ENCODE data around the gene FNDC11. TPM values are rescaled to one million over a fixed set of nuclear protein-coding genes. Genes with fewer than 3 reads are reported as not detected.
"Not testable (repeated sequence)": the region's sequence is repeated elsewhere in the genome, so short reads cannot be mapped to it uniquely, and the experiment has no call there.

The FNDC11 gene
- total RNA-seq, 6 experiments from 2014 or later: not detected

- no peak overlapping the region for H3K4me3 Mint-ChIP-seq
- TF ChIP-seq, protein P1, sequence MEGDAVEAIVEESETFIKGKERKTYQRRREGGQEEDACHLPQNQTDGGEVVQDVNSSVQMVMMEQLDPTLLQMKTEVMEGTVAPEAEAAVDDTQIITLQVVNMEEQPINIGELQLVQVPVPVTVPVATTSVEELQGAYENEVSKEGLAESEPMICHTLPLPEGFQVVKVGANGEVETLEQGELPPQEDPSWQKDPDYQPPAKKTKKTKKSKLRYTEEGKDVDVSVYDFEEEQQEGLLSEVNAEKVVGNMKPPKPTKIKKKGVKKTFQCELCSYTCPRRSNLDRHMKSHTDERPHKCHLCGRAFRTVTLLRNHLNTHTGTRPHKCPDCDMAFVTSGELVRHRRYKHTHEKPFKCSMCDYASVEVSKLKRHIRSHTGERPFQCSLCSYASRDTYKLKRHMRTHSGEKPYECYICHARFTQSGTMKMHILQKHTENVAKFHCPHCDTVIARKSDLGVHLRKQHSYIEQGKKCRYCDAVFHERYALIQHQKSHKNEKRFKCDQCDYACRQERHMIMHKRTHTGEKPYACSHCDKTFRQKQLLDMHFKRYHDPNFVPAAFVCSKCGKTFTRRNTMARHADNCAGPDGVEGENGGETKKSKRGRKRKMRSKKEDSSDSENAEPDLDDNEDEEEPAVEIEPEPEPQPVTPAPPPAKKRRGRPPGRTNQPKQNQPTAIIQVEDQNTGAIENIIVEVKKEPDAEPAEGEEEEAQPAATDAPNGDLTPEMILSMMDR (IDR thresholded peaks at IDR 0.05): no peak
- peaks cover 34% of the 10 kb centered on the region for H3K36me3 Mint-ChIP-seq (ENCODE audit: low read depth)
- DNase-seq: no peak
- H3K27ac Mint-ChIP-seq: no peak overlapping the region
- no peaks in the 10 kb centered on the region; the same call in none of the 2 replicates for H3K27me3 Mint-ChIP-seq (ENCODE audit: insufficient read depth)
- peaks cover 17% of the 10 kb centered on the region; the same call in 1 of the 2 replicates for H3K4me1 Mint-ChIP-seq (ENCODE audit: low read depth)
- no peaks in the 10 kb centered on the region for H3K9me3 Mint-ChIP-seq
These were observed 43.9 kb downstream of the FNDC11 start for GRCh38 chr20:63597651-63598478.

GRCh38 chr20:63598479-63599395, 44.8 kb downstream of the FNDC11 start:
- H3K4me1 Mint-ChIP-seq (ENCODE audit: low read depth): peaks cover 17% of the 10 kb centered on the region; the same call in 1 of the 2 replicates
- H3K27me3 Mint-ChIP-seq (ENCODE audit: insufficient read depth): no peaks in the 10 kb centered on the region; the same call in none of the 2 replicates
- no peak overlapping the region for H3K27ac Mint-ChIP-seq
- H3K4me3 Mint-ChIP-seq: no peak overlapping the region
- TF ChIP-seq, protein P1 (IDR thresholded peaks at IDR 0.05): no peak
- no peaks in the 10 kb centered on the region for H3K9me3 Mint-ChIP-seq
- H3K36me3 Mint-ChIP-seq (ENCODE audit: low read depth): peaks cover 32% of the 10 kb centered on the region
- no peak for DNase-seq

DNA sequence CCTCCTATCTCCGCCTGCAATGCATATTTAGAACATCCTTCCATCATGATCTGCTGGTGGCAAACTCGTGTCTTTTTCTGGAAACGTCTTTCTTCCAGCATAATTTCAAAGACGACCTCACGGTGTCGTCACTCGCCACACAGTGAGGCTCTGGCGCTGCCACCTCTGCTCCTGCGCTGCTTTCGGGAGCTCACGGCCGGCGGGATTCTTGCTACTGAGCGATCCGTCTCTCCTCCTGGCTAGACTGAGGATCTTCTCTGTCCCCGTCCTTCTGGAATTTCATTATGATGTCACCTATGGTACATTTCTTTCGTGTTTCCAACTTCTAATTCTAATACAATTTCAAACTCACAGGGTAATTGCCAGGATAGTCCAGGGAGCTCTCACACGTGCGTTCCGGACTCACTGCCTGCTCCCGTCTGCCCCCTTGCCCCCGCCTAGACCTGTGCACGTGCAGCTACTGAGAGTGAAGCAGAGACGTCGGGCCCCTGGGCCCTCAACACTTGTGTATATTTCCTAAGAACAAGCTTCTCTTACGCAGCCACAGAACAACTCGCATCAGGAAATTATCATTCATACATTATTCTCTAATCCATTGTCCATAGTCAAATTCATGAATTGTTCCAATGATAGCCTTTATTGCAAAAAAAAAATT, 45.6 kb downstream of the FNDC11 start:
- TF ChIP-seq, protein P1 (IDR thresholded peaks at IDR 0.05): no peak
- Mint-ChIP-seq H3K36me3 (ENCODE audit: low read depth) (peaks cover 32% of the 10 kb centered on the region), H3K9me3 (no peaks in the 10 kb centered on the region), H3K4me3 (no peak overlapping the region), H3K4me1 (ENCODE audit: low read depth) (0 out of 2 replicates have a peak, but pooled peaks cover 9% of the 10 kb centered on the region), H3K27me3 (ENCODE audit: insufficient read depth) (no peaks in the 10 kb centered on the region; the same call in none of the 2 replicates), H3K27ac (no peak overlapping the region)
- no peak for DNase-seq

DNA sequence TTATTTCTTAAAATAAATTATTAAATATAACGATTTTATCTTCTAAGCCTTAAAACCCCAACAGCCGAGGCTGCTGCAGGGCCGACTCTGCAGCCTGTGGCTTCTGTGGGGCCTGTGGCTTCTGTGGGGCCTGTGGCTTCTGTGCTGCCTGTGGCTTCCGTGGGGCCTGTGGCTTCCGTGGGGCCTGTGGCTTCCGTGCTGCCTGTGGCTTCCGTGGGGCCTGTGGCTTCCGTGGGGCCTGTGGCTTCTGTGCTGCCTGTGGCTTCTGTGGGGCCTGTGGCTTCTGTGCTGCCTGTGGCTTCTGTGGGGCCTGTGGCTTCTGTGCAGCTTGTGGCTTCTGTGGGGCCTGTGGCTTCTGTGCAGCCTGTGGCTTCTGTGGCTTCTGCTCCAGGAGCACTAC, 47.7 kb downstream of the FNDC11 start:
- not testable (repeated sequence) for H3K4me3 Mint-ChIP-seq; H3K27me3 Mint-ChIP-seq (ENCODE audit: insufficient read depth); H3K4me1 Mint-ChIP-seq (ENCODE audit: low read depth); H3K9me3 Mint-ChIP-seq; DNase-seq; H3K27ac Mint-ChIP-seq
- peaks cover 32% of the 10 kb centered on the region for H3K36me3 Mint-ChIP-seq (ENCODE audit: low read depth)

GRCh38 chr20:63602321-63602720, 48.4 kb downstream of the FNDC11 start:
- DNase-seq: no peak
- Mint-ChIP-seq H3K27ac (no peak overlapping the region), H3K27me3 (ENCODE audit: insufficient read depth) (no peaks in the 10 kb centered on the region; the same call in none of the 2 replicates), H3K4me3 (no peak overlapping the region), H3K4me1 (ENCODE audit: low read depth) (0 out of 2 replicates have a peak, but pooled peaks cover 5% of the 10 kb centered on the region), H3K36me3 (ENCODE audit: low read depth) (peaks cover 32% of the 10 kb centered on the region), H3K9me3 (no peaks in the 10 kb centered on the region)
- TF ChIP-seq, protein P1 (IDR thresholded peaks at IDR 0.05): no peak

Other genes starting within 250 kb of the FNDC11 start
- gene CHRNA4, start 192.8 kb upstream of the FNDC11 start, total RNA-seq (2021; fragmentation: NEBNext Ultra II Directional; extraction: Animal tissue kit (Norgen Biotek cat#: 25700)): not detected
- not detected for gene KCNQ2, start 81.5 kb upstream of the FNDC11 start, total RNA-seq (2021; fragmentation: NEBNext Ultra II Directional; extraction: Animal tissue kit (Norgen Biotek cat#: 25700))
- 1 to 10 TPM; 1.1 to 7.2 (median 1.7) TPM for gene EEF1A2, start 55.1 kb upstream of the FNDC11 start, total RNA-seq (2021; fragmentation: NEBNext Ultra II Directional; extraction: Animal tissue kit (Norgen Biotek cat#: 25700))
- gene PPDPF, start 33.4 kb upstream of the FNDC11 start, total RNA-seq (2021; fragmentation: NEBNext Ultra II Directional; extraction: Animal tissue kit (Norgen Biotek cat#: 25700)): 100 to 1,000 TPM; 388 to 518 (median 443) TPM
- gene PTK6, start 16.8 kb upstream of the FNDC11 start, total RNA-seq (2021; fragmentation: NEBNext Ultra II Directional; extraction: Animal tissue kit (Norgen Biotek cat#: 25700)): under 1 TPM in 2 of 6 experiments, not detected in 4; 0.07 TPM
- gene SRMS, start 6.4 kb upstream of the FNDC11 start, total RNA-seq (2021; fragmentation: NEBNext Ultra II Directional; extraction: Animal tissue kit (Norgen Biotek cat#: 25700)): not detected
- gene HELZ2, start 20.1 kb downstream of the FNDC11 start, total RNA-seq (2021; fragmentation: NEBNext Ultra II Directional; extraction: Animal tissue kit (Norgen Biotek cat#: 25700)): 10 to 100 TPM; 14.7 to 20.4 (median 16.5) TPM
- 10 to 100 TPM; 10.9 to 12.4 (median 12.0) TPM for gene GMEB2, start 72.9 kb downstream of the FNDC11 start, total RNA-seq (2021; fragmentation: NEBNext Ultra II Directional; extraction: Animal tissue kit (Norgen Biotek cat#: 25700))
- 1 to 10 TPM in 5 of 6 experiments, under 1 TPM in 1; 0.77 to 3.2 (median 1.5) TPM for gene STMN3, start 99.3 kb downstream of the FNDC11 start, total RNA-seq (2021; fragmentation: NEBNext Ultra II Directional; extraction: Animal tissue kit (Norgen Biotek cat#: 25700))
- gene RTEL1, start 104.2 kb downstream of the FNDC11 start, total RNA-seq (2021; fragmentation: NEBNext Ultra II Directional; extraction: Animal tissue kit (Norgen Biotek cat#: 25700)): 10 to 100 TPM; 19.0 to 26.8 (median 22.7) TPM
- 1 to 10 TPM in 3 of 6 experiments, under 1 TPM in 3; 0.33 to 1.8 (median 1.1) TPM for gene TNFRSF6B, start 142.5 kb downstream of the FNDC11 start, total RNA-seq (2021; fragmentation: NEBNext Ultra II Directional; extraction: Animal tissue kit (Norgen Biotek cat#: 25700))
- 10 to 100 TPM; 35.1 to 44.2 (median 37.4) TPM for gene ARFRP1, start 153.8 kb downstream of the FNDC11 start, total RNA-seq (2021; fragmentation: NEBNext Ultra II Directional; extraction: Animal tissue kit (Norgen Biotek cat#: 25700))
- 10 to 100 TPM; 18.3 to 22.9 (median 19.6) TPM for gene ZGPAT, start 153.9 kb downstream of the FNDC11 start, total RNA-seq (2021; fragmentation: NEBNext Ultra II Directional; extraction: Animal tissue kit (Norgen Biotek cat#: 25700))
- gene LIME1, start 182.5 kb downstream of the FNDC11 start, total RNA-seq (2021; fragmentation: NEBNext Ultra II Directional; extraction: Animal tissue kit (Norgen Biotek cat#: 25700)): 1 to 10 TPM; 3.4 to 6.1 (median 4.6) TPM
- gene SLC2A4RG, start 185.6 kb downstream of the FNDC11 start, total RNA-seq (2021; fragmentation: NEBNext Ultra II Directional; extraction: Animal tissue kit (Norgen Biotek cat#: 25700)): 100 to 1,000 TPM in 3 of 6 experiments, 10 to 100 TPM in 3; 89.6 to 122 (median 102) TPM

Measured in HFFc6 (cell line).